GM23338 (cell line): ENCODE data around the gene PKP3. TPM values are rescaled to one million over a fixed set of nuclear protein-coding genes. Genes with fewer than 3 reads are reported as not detected.

Experiments used
- ATAC-seq: fragments of 200-7000 bp; cut with Tn5 transposase; 3 replicates; pipeline ENCODE4 v1.9.1; 2020
- DNase-seq: peaks from one replicate; pipeline ENCODE4 v3.0.0-alpha.2; 2015; ENCODE audit warnings: low spot score
- H2AFZ ChIP-seq: fragments of 200-600 bp; sonication (generic); 2 replicates; pipeline ENCODE4 v1.8.0; 2016; ENCODE audit warnings: antibody characterized with exemption, mild to moderate bottlenecking, moderate library complexity
- H3F3A ChIP-seq: fragments of 200-600 bp; sonication (generic); replicated peaks from 2 replicates; pipeline ENCODE4 v1.8.0; 2017; ENCODE audit warnings: antibody characterized with exemption, mixed run types, low read depth
- H3K27ac ChIP-seq: fragments of 200-600 bp; sonication (generic); 2 replicates; pipeline ENCODE4 v1.6.1; 2016; ENCODE audit warnings: low read depth
- H3K27me3 ChIP-seq: fragments of 200-600 bp; sonication (generic); 2 replicates; pipeline ENCODE4 v1.8.0; 2016; ENCODE audit warnings: mild to moderate bottlenecking, mixed run types, moderate library complexity; ENCODE audit not compliant: insufficient read depth
- H3K36me3 ChIP-seq: fragments of 200-600 bp; sonication (generic); 2 replicates; pipeline ENCODE4 v1.8.0; 2016; ENCODE audit warnings: mild to moderate bottlenecking; ENCODE audit not compliant: insufficient read depth
- H3K4me1 ChIP-seq: fragments of 200-600 bp; sonication (generic); 2 replicates; pipeline ENCODE4 v1.8.0; 2016; ENCODE audit warnings: mild to moderate bottlenecking, moderate library complexity; ENCODE audit not compliant: insufficient read depth
- H3K4me2 ChIP-seq: fragments of 200-600 bp; sonication (generic); 2 replicates; pipeline ENCODE4 v1.7.1; 2017; ENCODE audit warnings: mixed run types
- H3K4me3 ChIP-seq: fragments of 200-600 bp; sonication (generic); 2 replicates; pipeline ENCODE4 v1.6.1; 2016; ENCODE audit warnings: mixed run types
- H3K79me2 ChIP-seq: fragments of 200-600 bp; sonication (generic); replicated peaks from 2 replicates; pipeline ENCODE4 v1.8.0; 2017; ENCODE audit warnings: mild to moderate bottlenecking; ENCODE audit not compliant: insufficient read depth
- H3K9me2 ChIP-seq: fragments of 200-600 bp; sonication (generic); 2 replicates; pipeline ENCODE4 v1.8.0; 2017; ENCODE audit not compliant: insufficient read depth
- H4K20me1 ChIP-seq: fragments of 200-600 bp; sonication (generic); replicated peaks from 2 replicates; pipeline ENCODE4 v1.8.0; 2017; ENCODE audit warnings: mild to moderate bottlenecking; ENCODE audit not compliant: insufficient read depth
- H3K27ac Mint-ChIP-seq: 2 replicates; pipeline ENCODE4 v1.8.0; 2020; ENCODE audit warnings: inconsistent platforms, mild to moderate bottlenecking, moderate library complexity, mixed read lengths
- H3K27me3 Mint-ChIP-seq: 3 replicates; pipeline ENCODE4 v1.8.0; 2022; ENCODE audit warnings: low read depth, mild to moderate bottlenecking, moderate library complexity, mixed read lengths, inconsistent platforms; ENCODE audit not compliant: insufficient read depth, poor library complexity
- H3K36me3 Mint-ChIP-seq: 3 replicates; pipeline ENCODE4 v1.8.0; 2021; ENCODE audit warnings: low read depth, mild to moderate bottlenecking, inconsistent platforms, moderate library complexity, mixed read lengths
- H3K4me1 Mint-ChIP-seq: 3 replicates; pipeline ENCODE4 v1.8.0; 2020; ENCODE audit warnings: mild to moderate bottlenecking, inconsistent platforms, mixed read lengths
- H3K4me3 Mint-ChIP-seq: 3 replicates; pipeline ENCODE4 v1.8.0; 2021; ENCODE audit warnings: moderate library complexity, mild to moderate bottlenecking, inconsistent platforms, mixed read lengths
- H3K9me3 Mint-ChIP-seq: 3 replicates; pipeline ENCODE4 v1.8.0; 2020; ENCODE audit warnings: moderate library complexity, mild to moderate bottlenecking, inconsistent platforms, mixed read lengths
- CREB1 ChIP-seq: fragments of 250-450 bp; sonication (Bioruptor Pico); IDR thresholded peaks from 2 replicates; pipeline ENCODE4 v1.5.0; 2020; ENCODE audit warnings: low read depth, mild to moderate bottlenecking, moderate library complexity
- EZH2 ChIP-seq: fragments of 200-600 bp; sonication (generic); IDR thresholded peaks from one replicate; pipeline ENCODE4 v1.8.0; 2017; ENCODE audit warnings: antibody characterized with exemption, mild to moderate bottlenecking, low read depth; ENCODE audit not compliant: unreplicated experiment
- EZH2phosphoT487 ChIP-seq: fragments of 200-600 bp; sonication (generic); IDR thresholded peaks from one replicate; pipeline ENCODE4 v1.8.1; 2018; ENCODE audit warnings: antibody characterized with exemption; ENCODE audit not compliant: unreplicated experiment
- JUNB ChIP-seq: IDR thresholded peaks from one replicate; pipeline ENCODE4 v1.6.1; 2016; ENCODE audit warnings: antibody characterized with exemption; ENCODE audit not compliant: unreplicated experiment
- NANOG ChIP-seq: IDR thresholded peaks from 2 replicates; pipeline ENCODE4 v1.6.1; 2016; ENCODE audit warnings: antibody characterized with exemption, borderline replicate concordance
- STAT1 ChIP-seq: IDR thresholded peaks from one replicate; pipeline ENCODE4 v1.6.1; 2016; ENCODE audit warnings: antibody characterized with exemption; ENCODE audit not compliant: unreplicated experiment
- ZNF114 ChIP-seq: fragments of 250-450 bp; sonication (Bioruptor Pico); IDR thresholded peaks from 2 replicates; pipeline ENCODE4 v1.5.0; 2020; ENCODE audit warnings: mild to moderate bottlenecking, moderate library complexity
- ZNF331 ChIP-seq: fragments of 250-450 bp; sonication (Bioruptor Pico); IDR thresholded peaks from 2 replicates; pipeline ENCODE4 v1.5.0; 2020; ENCODE audit warnings: low read depth, mild to moderate bottlenecking, moderate library complexity
- polyA plus RNA-seq: library from polyadenylated mRNA; unstranded; fragments of >200 nt; fragmentation: Nextera tagmentation; extraction: Ambion mirVana; gene quantifications from 2 replicates; pipeline ENCODE4 v1.2.1, GENCODE V29; 2016
- total RNA-seq: library from RNA; depleted of rRNA; stranded (reverse); fragments of >200 nt; shearing (Covaris generic); gene quantifications from 2 replicates; pipeline ENCODE4 v1.2.3, GENCODE V29; 2014
- TF ChIP-seq, protein P1 (sequence below): IDR thresholded peaks from one replicate; pipeline ENCODE4 v1.6.1; 2018; ENCODE audit warnings: antibody characterized with exemption; ENCODE audit not compliant: unreplicated experiment
- TF ChIP-seq, protein P2 (sequence below), 2 experiments: fragments of 200-600 bp in 1 of 2; sonication (generic) in 1 of 2; conservative IDR thresholded peaks; 2 replicates each; pipeline versions ENCODE4 v1.5.1 to v1.6.1; 2016 to 2017; ENCODE audit warnings: antibody characterized with exemption in 2 of 2, low read depth in 2 of 2, mild to moderate bottlenecking in 2 of 2, moderate library complexity in 1 of 2
- TF ChIP-seq, protein P3 (sequence below): IDR thresholded peaks from 2 replicates; pipeline ENCODE4 v1.6.1; 2016; ENCODE audit warnings: antibody characterized with exemption

PKP3 gene
- total and polyA plus RNA-seq, 2 experiments from 2014 or later = 7.2 to 23.0 TPM

DNA sequence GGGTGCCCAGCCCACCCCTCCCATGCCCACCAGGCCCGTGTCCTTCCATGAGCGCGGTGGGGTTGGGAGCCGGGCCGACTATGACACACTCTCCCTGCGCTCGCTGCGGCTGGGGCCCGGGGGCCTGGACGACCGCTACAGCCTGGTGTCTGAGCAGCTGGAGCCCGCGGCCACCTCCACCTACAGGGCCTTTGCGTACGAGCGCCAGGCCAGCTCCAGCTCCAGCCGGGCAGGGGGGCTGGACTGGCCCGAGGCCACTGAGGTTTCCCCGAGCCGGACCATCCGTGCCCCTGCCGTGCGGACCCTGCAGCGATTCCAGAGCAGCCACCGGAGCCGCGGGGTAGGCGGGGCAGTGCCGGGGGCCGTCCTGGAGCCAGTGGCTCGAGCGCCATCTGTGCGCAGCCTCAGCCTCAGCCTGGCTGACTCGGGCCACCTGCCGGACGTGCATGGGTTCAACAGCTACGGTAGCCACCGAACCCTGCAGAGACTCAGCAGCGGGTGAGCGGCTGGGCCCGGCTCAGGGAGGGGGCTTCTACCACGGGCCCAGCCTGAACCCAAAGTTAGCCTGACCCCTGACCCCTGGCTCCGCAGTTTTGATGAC, 3.0 kb downstream of the PKP3 start:
- no peak overlapping the region for H3K4me2 ChIP-seq
- no peak overlapping the region for H3K4me3 Mint-ChIP-seq
- H3K9me2 ChIP-seq = no peaks in the 10 kb centered on the region
- TF ChIP-seq, protein P1, sequence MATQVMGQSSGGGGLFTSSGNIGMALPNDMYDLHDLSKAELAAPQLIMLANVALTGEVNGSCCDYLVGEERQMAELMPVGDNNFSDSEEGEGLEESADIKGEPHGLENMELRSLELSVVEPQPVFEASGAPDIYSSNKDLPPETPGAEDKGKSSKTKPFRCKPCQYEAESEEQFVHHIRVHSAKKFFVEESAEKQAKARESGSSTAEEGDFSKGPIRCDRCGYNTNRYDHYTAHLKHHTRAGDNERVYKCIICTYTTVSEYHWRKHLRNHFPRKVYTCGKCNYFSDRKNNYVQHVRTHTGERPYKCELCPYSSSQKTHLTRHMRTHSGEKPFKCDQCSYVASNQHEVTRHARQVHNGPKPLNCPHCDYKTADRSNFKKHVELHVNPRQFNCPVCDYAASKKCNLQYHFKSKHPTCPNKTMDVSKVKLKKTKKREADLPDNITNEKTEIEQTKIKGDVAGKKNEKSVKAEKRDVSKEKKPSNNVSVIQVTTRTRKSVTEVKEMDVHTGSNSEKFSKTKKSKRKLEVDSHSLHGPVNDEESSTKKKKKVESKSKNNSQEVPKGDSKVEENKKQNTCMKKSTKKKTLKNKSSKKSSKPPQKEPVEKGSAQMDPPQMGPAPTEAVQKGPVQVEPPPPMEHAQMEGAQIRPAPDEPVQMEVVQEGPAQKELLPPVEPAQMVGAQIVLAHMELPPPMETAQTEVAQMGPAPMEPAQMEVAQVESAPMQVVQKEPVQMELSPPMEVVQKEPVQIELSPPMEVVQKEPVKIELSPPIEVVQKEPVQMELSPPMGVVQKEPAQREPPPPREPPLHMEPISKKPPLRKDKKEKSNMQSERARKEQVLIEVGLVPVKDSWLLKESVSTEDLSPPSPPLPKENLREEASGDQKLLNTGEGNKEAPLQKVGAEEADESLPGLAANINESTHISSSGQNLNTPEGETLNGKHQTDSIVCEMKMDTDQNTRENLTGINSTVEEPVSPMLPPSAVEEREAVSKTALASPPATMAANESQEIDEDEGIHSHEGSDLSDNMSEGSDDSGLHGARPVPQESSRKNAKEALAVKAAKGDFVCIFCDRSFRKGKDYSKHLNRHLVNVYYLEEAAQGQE = no peak
- TF ChIP-seq JUNB (no peak), EZH2 (no peak), ZNF114 (CRISPR knock-in tag) (no peak), STAT1 (no peak)
- TF ChIP-seq, protein P2, sequence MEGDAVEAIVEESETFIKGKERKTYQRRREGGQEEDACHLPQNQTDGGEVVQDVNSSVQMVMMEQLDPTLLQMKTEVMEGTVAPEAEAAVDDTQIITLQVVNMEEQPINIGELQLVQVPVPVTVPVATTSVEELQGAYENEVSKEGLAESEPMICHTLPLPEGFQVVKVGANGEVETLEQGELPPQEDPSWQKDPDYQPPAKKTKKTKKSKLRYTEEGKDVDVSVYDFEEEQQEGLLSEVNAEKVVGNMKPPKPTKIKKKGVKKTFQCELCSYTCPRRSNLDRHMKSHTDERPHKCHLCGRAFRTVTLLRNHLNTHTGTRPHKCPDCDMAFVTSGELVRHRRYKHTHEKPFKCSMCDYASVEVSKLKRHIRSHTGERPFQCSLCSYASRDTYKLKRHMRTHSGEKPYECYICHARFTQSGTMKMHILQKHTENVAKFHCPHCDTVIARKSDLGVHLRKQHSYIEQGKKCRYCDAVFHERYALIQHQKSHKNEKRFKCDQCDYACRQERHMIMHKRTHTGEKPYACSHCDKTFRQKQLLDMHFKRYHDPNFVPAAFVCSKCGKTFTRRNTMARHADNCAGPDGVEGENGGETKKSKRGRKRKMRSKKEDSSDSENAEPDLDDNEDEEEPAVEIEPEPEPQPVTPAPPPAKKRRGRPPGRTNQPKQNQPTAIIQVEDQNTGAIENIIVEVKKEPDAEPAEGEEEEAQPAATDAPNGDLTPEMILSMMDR (conservative IDR thresholded peaks at IDR 0.05; ENCODE audit: low read depth in 2 of 2) = no peak; a peak in 1 of 4 replicates
- no peak for ATAC-seq
- peaks cover 15% of the 10 kb centered on the region for H3K9me3 Mint-ChIP-seq
- peaks cover 14% of the 10 kb centered on the region; the same call in 2 of the 3 replicates for H3K36me3 Mint-ChIP-seq
- H3K27me3 Mint-ChIP-seq = peaks cover 11% of the 10 kb centered on the region
- peaks cover 6% of the 10 kb centered on the region for H3K4me1 ChIP-seq
- H3K4me1 Mint-ChIP-seq = peaks cover 2% of the 10 kb centered on the region; the same call in 1 of the 3 replicates
- H2AFZ ChIP-seq = no peak overlapping the region
- H3K27ac ChIP-seq = no peak overlapping the region
- H4K20me1 ChIP-seq = no peaks in the 10 kb centered on the region
- H3K4me3 ChIP-seq = no peak overlapping the region
- no peaks in the 10 kb centered on the region for H3K27me3 ChIP-seq
- no peaks in the 10 kb centered on the region for H3F3A ChIP-seq
- DNase-seq = no peak
- H3K27ac Mint-ChIP-seq = no peak overlapping the region
- no peaks in the 10 kb centered on the region for H3K79me2 ChIP-seq
- no peaks in the 10 kb centered on the region for H3K36me3 ChIP-seq

DNA sequence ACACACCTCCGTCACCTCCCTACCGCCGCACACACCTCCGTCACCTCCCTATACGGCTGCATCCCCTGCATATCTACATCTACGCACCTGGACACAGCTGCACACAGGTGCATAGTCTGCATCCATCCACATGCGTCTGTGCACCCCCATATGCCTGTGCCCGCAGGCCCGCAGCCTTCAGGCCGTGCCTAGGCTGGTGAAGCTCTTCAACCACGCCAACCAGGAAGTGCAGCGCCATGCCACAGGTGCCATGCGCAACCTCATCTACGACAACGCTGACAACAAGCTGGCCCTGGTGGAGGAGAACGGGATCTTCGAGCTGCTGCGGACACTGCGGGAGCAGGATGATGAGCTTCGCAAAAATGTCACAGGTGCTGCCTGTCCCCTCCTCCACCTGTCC, 4.8 kb downstream of the PKP3 start:
- Mint-ChIP-seq H3K27ac (no peak overlapping the region), H3K36me3 (peaks cover 14% of the 10 kb centered on the region; the same call in 2 of the 3 replicates), H3K4me3 (no peak overlapping the region), H3K27me3 (peaks cover 11% of the 10 kb centered on the region), H3K4me1 (0 out of 3 replicates have a peak, but pooled peaks cover 2% of the 10 kb centered on the region), H3K9me3 (peaks cover 18% of the 10 kb centered on the region)
- Histone ChIP-seq H3K36me3 (no peaks in the 10 kb centered on the region), H3K4me3 (no peak overlapping the region), H3K27ac (no peak overlapping the region), H2AFZ (no peak overlapping the region), H3K4me2 (no peak overlapping the region), H3K9me2 (no peaks in the 10 kb centered on the region), H3K79me2 (no peaks in the 10 kb centered on the region), H3K4me1 (peaks cover under 1% of the 10 kb centered on the region; the same call in 1 of the 2 replicates), H3K27me3 (no peaks in the 10 kb centered on the region), H3F3A (no peaks in the 10 kb centered on the region), H4K20me1 (no peaks in the 10 kb centered on the region)
- DNase-seq = no peak
- no peak for ATAC-seq
- TF ChIP-seq, protein P2 (conservative IDR thresholded peaks at IDR 0.05; ENCODE audit: low read depth in 2 of 2) = no peak
- TF ChIP-seq, protein P1 = no peak
- no peak for TF ChIP-seq JUNB
- no peak for TF ChIP-seq EZH2
- no peak for TF ChIP-seq STAT1
- no peak for TF ChIP-seq NANOG
- no peak for TF ChIP-seq CREB1 (CRISPR knock-in tag)
- no peak for TF ChIP-seq EZH2phosphoT487
- TF ChIP-seq ZNF331 = no peak
- TF ChIP-seq, protein P3, sequence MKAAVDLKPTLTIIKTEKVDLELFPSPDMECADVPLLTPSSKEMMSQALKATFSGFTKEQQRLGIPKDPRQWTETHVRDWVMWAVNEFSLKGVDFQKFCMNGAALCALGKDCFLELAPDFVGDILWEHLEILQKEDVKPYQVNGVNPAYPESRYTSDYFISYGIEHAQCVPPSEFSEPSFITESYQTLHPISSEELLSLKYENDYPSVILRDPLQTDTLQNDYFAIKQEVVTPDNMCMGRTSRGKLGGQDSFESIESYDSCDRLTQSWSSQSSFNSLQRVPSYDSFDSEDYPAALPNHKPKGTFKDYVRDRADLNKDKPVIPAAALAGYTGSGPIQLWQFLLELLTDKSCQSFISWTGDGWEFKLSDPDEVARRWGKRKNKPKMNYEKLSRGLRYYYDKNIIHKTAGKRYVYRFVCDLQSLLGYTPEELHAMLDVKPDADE = no peak
